GM19397 (cell line): ENCODE data around the gene AKNA.
"Not testable (repeated sequence)": the region's sequence is repeated elsewhere in the genome, so short reads cannot be mapped to it uniquely, and the experiment has no call there.

Experiments
- ATAC-seq: cut with Tn5 transposase; IDR thresholded peaks from one replicate; pipeline ENCODE4 v1.9.1; 2021; ENCODE audit warnings: mild to moderate bottlenecking, moderate library complexity; ENCODE audit not compliant: unreplicated experiment

Gene AKNA

DNA sequence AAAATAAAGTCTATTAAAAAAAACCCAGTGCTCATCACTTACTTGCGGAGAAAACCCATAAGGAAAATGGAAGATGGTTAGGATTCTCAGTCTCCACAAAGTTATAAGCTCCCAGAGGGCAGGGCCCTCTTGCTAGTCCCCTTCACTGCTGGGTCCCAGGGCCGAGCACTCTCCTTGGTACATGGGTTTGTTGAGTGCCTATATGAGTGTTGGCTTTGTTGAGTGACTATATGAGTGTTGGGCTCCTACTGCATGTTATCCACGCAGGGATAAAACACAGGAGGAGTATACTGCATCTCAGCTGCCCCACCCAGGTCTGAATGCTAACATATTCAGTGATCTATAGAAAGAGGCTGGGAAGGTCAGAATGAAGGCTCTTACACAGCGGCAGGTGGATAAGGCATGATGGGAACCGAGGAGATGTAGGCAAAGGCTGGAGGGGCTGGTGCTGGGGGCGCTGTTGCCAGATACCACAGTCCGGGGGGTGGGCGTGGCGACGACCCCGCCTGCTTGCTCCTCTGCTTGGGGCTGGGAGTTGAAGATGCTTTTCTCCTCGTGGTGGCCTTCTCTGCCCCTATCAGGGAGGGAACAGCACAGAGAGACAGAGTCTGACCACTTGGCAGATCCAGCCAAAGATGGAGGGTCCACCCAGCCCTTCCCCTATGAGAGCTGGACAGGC, 46.5 kb downstream of the AKNA start:
- ATAC-seq, result no peak

DNA sequence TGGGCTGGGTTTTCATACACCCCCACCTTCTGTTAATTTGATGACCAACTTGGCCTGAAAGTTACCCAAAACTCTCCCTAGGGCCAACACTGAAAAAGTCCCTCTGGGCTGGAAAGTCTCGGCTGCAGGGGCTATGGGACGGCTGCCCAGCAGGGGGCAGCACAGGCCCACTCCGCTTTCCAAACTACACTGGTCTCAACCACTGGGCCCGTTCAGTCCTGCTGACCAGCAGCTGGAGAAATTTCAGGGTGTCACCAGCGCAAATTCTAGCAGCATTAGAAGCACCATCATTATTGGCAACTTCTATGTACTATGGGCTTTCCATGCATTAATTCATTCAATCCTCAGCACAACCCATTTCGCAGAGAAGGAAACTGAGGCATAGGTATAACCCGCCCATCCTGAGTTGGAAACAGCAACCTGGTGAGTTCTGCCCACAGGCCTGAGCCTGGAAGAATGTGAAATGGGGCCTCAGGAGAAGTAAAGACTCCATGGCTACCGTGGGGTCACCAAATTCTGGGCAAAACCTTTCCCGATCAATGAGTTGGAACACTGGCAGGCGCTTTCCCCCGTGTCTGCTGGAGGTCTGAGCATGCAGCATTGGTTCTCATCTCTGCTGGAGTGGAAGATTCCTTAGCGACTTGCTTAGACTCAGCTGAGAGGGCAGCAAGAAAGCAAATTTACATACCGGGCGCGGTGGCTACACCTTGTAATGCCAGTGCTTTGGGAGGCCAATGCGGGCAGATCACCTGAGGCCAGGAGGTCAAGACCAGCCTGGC, 48.5 kb downstream of the AKNA start:
- ATAC-seq, result no peak

DNA sequence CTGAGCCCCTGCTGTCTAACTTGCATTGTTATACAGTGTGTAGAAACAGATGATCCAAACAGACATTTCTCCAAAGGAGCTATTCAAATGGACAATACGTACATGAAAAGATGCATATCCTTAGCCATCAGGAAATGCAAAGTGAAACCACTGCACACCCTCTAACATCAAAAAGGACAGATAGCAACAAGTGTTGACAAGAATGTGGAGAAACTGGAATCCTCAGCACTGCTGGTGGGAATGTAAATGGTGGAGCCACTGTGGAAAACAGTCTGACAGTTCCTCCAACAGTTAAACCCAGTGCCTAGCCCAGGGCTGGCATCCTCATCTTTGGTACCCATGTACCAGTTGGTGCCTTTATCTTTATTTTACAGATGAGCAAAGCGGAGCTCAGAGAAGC, 49.6 kb downstream of the AKNA start:
- no peak for ATAC-seq

DNA sequence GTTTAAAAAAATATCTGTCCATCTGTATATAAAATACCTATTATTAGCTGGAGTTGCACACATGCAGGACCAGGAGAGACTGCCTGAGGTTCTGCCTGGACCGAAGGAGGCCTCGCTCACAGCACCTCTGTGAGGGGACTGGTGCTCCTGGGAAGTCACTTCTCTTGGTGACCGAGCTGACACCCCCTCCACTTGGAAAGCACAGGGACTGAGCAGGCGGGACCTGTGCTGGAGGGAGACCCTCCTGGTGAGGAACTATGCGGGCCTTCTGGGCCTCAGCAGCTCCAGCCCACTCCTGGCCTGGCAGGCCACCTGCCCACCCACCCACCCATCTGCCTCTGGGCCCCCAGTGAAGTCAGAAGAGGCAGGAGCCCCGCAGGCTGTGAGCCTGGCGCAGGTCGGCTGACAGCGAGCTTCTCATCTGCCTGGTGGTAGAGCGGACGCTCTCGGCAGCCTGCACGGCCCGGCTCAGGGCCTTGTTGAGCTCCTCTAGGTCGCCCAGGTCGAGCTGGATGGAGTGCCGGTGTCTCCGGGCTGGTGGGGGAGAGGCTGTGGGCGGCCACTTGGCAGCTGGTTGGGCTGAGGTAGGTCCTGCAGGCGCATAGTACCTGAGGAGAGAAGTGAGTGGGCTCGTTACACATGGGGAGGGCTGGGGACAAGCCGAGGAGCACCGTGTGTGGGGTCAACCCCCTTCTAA, 50.9 kb downstream of the AKNA start:
- no peak for ATAC-seq

DNA sequence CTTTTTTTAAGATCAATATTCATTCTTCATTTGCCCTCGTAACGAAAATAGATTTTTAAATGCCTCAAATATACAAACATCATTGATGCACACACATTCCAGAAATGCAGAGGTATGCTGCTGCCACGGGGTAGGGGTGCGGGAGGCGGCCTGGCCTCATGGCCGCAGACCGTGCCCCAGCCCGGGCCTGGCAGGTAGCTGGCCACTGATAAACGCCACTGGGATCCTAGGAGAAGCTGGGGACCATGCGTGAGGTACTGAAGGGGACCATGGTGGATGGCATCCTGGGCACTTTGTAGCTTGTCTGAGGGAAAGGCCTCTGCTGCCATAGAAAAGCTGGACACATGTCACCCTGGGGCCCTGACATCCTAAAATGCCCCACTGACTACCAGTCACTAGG, 51.6 kb downstream of the AKNA start:
- no peak for ATAC-seq

DNA sequence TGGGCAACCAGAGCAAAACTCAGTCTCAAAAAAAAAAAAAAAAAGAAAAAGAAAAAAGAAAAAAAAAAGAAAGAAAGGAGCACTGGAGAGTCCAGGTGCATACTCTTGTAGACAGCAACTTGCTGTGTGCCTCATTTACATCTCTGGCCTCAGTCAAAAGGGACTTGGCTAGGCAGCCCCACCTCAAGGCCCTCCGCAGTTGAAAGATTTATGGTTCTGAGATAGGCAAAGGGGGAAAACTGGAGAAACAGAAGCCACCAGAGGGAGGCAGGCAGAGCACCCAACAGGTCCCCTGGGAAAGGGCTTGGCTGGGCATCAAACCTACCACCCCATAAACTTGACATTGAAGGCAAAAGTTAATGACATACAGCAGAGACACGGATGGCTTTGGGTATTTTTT, 52.0 kb downstream of the AKNA start:
- no peak for ATAC-seq

DNA sequence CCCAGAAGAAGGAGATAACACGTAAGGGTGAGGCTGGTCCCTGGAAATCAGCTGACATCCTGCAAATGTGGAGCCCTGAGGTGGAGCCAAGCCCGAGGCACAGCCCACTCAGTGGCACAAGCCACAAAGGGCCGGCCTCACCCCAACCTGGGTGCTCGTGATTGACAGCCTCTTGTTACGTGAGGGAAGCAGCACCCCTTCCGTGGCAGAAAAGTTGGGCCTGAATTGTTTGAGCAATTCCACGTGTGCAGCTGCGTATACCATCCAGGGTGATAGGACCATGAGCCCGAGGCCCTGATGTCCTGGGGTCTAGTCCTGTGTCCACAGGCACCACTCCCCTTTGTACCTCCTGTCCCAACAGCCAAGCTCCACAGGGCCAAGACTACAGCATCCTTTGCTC, 53.3 kb downstream of the AKNA start:
- no peak for ATAC-seq

DNA sequence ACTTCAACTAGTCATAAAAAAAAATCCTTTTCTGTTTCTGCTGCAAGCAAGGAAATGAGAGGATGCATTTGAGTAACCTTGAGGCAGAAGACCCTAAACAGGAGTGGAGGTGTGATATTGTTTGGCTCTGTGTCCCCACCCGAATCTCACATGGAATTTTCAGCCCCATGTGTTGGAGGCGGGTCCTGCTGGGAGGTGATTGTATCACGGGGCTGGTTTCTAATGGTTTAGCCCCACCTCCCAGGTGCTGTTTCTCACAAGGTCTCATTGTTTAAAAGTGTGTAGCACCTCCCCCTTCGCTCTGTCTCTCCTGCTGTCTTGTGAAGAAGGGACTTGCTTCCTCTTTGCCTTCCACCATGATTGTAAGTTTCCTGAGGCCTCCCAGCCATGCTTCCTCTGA, 54.1 kb downstream of the AKNA start:
- not testable (repeated sequence) for ATAC-seq

DNA sequence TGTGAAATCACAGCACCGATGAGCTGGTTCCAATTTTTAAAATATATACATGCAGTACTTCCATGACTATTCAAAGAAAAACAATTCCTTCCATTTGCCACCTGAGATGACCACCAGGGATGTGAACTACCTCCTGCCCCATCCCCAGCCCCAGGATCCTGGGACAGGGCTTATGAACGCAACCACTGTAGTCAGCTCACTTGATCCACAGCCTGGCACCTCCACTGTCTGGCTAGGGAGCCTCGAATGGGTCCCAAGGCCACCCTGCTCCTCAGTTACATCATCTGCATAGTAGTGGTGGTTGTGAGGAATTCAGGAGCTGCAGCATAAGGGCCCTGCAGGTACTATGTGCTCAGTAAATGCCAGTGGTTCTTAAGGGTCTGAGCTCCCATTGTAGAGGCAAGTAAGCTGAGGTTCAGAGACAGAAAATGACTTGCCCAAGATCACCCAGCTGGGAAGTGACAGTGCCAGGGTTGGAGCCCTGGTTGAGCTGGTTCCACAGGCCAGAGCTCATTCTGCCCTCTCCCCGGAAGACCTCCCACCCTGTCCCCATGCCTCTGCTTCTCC, 55.2 kb downstream of the AKNA start:
- not testable (repeated sequence) for ATAC-seq

DNA sequence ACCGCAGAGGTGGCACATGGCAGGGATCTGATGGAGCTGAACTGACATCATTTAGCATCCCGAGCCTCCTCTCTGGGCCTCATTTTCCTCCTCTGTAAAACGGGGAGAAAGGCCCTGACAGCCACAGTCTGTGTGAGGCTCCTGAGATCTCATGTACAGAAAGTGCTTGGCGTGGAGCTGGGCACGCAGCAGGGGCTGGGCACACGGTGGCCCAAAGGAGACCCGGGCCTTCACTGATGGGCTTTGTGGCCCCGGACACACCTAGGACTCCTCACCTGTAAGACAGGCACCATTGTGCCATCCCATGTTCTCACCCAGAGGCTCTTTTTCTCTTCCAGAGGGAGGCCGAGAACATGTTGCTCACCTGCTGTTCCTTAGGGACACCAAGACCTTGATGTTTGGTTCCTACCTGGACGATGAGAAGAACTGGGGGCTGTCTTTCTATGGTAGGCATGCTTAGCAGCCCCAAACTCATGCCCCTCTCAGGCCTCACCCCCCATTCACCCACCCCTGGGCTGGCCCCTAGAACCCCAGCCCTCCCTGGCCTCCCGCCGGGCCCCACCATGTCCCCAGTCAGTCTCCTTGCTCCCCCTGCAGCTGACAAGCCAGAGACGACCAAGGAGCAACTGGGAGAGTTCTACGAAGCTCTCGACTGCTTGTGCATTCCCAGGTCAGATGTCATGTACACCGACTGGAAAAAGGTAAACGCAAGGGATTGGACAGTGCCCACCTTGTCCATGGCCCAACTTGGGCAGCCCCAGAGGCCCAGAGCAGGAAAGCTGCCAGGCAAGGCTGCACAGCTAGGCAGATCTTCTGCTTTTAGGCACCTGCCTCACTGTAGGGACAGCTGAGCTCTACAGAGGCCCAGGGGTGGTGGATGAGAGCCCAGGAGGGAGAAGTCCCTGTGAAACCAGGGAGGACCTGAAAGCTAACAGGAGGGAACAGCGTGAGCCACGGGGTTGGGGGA, 56.3 kb downstream of the AKNA start:
- not testable (repeated sequence) for ATAC-seq

DNA sequence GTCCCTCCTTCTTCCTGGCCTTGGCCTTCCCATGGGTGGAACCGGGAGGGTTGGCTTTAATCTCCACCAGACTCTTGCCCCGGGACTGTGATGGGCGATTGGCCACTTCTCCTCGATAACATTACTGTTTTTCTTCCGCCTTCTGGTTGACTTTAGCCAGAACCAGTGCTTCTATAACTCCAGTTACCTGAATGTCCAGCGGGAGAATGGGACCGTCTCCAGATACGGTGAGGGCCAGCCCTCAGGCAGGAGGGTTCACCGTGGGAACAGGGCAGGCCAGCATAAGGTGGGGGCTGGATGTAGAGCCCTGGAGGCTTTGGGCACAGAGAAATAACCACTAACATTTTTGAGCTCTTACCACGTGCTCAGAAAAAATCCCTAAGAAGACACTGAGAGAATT, 57.1 kb downstream of the AKNA start:
- ATAC-seq, result no peak

DNA sequence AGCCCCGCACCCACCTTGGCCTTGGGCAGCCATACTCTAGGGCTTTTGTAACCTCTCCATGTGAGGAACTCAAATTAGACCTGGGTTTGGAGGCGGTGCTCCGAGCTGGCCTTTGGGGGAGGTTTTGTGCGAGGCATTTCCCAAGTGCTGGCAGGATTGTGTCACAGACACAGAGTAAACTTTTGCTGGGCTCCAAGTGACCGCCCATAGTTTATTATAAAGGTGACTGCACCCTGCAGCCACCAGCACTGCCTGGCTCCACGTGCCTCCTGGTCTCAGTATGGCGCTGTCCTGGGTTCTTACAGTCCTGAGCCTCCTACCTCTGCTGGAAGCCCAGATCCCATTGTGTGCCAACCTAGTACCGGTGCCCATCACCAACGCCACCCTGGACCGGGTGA, 58.2 kb downstream of the AKNA start, which contains the start of gene ORM2:
ORM2 (plus strand) TSS at position 245 of the 398 bp plus-strand sequence; CDS start at position 281, 36 bp downstream.
- ATAC-seq, result not testable (repeated sequence)

DNA sequence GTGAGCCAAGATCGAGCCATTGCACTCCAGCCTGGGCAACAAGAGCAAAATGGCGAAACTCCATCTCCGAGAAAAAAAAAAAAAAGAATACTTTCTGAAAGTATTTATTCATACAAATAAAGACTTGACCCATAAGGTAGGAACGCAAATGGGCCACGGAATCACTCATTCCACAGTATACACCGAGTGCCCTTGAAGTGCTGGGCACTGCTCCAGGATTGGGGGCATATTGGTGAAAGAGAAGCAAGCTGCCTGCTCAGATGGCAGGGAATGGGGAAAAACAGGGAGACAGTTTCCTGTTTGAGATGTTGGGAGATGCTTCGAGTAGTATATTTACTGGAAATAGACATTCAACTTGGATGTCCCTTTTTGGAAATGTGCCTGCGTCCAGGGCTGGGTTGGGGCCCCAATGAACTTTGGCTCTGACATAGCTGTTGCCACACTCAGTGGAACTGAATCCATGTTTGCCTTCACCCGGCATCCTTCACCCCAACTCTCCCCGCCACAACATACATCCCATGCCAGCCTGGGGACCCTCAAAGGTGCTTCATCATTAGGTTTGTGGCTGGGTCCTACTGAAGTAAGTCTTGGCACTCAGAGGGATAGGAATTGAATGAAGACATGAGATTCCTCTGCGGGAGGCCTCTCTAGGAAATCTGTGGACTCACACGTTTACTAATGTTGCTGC, 58.7 kb downstream of the AKNA start:
- ATAC-seq, result not testable (repeated sequence)

DNA sequence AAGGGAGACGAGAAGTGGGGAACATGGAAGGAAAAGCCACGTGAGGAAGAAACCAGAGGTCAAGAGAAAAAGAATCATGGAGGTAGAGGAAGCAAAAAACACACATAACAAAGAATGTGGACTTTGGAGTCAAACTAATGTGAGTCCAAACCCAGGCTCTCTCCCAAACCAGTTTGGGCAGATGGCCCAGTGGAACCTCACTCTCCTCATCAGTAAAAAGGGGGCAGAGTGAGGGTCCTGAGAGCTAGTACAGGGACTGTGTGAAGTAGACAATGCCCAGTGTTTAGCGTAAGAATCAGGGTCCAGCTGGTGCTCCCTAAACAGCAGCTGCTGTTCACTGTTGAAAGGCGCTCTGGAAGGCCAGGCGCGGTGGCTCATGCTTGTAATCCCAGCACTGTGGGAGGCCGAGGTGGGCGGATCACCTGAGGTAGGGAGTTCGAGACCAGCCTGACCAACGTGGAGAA, 59.4 kb downstream of the AKNA start:
- not testable (repeated sequence) for ATAC-seq

DNA sequence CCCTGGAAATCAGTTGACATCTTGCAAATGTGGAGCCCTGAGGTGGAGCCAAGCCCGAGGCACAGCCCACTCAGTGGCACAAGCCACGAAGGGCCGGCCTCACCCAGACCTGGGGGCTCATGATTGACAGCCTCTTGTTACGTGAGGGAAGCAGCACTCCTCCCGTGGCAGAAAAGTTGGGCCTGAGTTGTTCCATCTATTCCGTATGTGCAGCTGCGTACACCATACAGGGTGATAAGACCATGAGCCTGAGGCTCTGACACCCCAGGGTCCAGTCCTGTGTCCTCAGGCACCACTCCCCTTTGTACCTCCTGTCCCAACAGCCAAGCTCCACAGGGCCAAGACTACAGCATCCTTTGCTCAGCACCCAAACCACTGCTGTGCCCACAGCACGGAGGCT, 60.0 kb downstream of the AKNA start:
- ATAC-seq, result no peak

DNA sequence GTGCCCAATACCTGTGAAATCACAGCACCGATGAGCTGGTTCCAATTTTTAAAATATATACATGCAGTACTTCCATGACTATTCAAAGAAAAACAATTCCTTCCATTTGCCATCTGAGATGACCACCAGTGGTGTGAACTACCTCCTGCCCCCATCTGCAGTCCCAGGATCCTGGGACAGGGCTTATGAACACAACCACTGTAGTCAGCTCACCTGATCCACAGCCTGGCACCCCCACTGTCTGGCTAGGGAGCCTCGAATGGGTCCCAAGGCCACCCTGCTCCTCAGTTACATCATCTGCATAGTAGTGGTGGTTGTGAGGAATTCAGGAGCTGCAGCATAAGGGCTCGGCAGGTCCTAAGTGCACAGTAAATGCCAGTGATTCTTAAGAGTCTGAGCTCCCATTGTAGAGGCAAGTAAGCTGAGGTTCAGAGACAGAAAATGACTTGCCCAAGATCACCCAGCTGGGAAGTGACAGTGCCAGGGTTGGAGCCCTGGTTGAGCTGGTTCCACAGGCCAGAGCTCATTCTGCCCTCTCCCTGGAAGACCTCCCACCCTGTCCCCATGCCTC, 62.0 kb downstream of the AKNA start:
- ATAC-seq, result not testable (repeated sequence)

DNA sequence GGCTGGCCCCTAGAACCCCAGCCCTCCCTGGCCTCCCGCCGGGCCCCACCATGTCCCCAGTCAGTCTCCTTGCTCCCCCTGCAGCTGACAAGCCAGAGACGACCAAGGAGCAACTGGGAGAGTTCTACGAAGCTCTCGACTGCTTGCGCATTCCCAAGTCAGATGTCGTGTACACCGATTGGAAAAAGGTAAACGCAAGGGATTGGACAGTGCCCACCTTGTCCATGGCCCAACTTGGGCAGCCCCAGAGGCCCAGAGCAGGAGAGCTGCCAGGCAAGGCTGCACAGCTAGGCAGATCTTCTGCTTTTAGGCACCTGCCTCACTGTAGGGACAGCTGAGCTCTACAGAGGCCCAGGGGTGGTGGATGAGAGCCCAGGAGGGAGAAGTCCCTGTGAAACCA, 62.8 kb downstream of the AKNA start:
- ATAC-seq, result not testable (repeated sequence)

DNA sequence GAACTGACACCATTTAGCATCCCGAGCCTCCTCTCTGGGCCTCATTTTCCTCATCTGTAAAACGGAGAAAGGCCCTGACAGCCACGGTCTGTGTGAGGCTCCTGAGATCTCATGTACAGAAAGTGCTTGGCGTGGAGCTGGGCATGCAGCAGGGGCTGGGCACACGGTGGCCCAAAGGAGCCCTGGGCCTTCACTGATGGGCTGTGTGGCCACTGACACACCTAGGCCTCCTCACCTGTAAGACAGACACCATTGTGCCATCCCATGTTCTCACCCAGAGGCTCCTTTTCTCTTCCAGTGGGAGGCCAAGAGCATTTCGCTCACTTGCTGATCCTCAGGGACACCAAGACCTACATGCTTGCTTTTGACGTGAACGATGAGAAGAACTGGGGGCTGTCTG, 63.3 kb downstream of the AKNA start:
- no peak for ATAC-seq

DNA sequence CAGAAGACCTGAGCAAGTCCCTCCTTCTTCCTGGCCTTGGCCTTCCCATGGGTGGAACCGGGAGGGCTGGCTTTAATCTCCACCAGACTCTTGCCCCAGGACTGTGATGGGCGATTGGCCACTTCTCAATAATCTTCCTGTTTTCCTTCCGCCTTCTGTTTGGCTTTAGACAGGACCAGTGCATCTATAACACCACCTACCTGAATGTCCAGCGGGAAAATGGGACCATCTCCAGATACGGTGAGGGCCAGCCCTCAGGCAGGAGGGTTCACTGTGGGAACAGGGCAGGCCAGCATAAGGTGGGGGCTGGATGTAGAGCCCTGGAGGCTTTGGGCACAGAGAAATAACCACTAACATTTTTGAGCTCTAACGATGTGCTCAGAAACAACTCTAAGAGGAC, 63.9 kb downstream of the AKNA start:
- not testable (repeated sequence) for ATAC-seq
